ENCODE data around the gene SPG21.
A peak's percentile ranks its signal among the peaks of the same experiment; 100 is the strongest.

SPG21 gene

DNA sequence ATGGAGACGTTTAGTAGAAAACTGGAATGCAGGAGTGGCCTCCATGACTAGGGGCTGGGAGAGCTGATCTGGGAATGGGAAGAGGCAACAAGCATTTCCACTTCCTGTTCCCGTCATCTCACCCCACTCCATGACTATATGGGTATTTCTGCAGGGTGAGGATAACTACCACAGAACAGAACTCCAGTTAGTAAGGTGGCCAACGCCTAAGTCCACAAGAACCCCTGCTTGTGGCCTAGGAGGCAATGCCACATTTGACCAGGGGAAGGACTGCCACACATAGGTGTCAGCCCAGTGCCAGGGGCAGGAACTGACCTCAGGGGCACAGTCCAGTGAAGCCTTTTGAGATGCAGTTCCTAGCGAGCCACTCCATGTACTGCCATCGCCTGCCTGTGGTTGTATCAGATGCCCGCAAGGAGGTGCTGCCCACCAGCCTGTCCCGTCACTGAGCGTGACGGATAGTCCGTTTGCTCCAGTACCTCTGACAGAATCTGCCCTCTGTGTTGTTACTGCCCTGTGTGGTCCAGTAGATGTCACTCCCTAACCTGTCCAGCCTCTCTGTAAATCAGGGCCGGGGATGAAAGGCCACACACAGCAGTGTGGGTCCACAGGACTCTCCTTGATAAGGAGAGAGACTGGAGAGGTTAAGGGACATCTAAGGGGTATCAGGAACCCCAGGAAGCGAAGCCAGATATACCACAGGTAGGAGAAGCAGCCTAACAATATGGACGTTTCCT, 43.3 kb upstream of the SPG21 start:
- H3K27ac ChIP-seq (ENCODE audit: extremely low read depth, low read depth, low read length), result no peak overlapping the region
- H3K36me3 ChIP-seq (ENCODE audit: control insufficient read depth in 2 of 2, insufficient read depth in 1 of 2, low read length in 2 of 2), result no peaks in the 10 kb centered on the region
- ChIA-PET POLR2A (interaction anchor here (1.0 kb wide), 1 partner anchor 28 kb away, joined by 3 read pairs; no protein-coding TSS in a partner anchor), CTCF (interaction anchor here (0.6 to 1.4 kb wide), 6 partner anchors 14 to 254 kb away, joined by 3 to 15 read pairs (median 4); no protein-coding TSS in a partner anchor)
- H3K4me3 ChIP-seq (ENCODE audit: low read depth, low read length), result no peak overlapping the region
- H3K4me1 ChIP-seq (ENCODE audit: control insufficient read depth, insufficient read depth, low read length), result no peaks in the 10 kb centered on the region
- H3K9me3 ChIP-seq (ENCODE audit: control insufficient read depth, insufficient read depth, low read depth, low read length), result no peaks in the 10 kb centered on the region
- no peak for TF ChIP-seq SETDB1 (IDR thresholded peaks at IDR 0.05; ENCODE audit: insufficient read length, low read length)
- 0 out of 2 replicates have a peak, but pooled peaks have one; percentile 26 for TF ChIP-seq ZNF785 (tag by site-specific recombination; IDR thresholded peaks at IDR 0.05)
- no peak for TF ChIP-seq TSHZ1 (tag by site-specific recombination; IDR thresholded peaks at IDR 0.05; ENCODE audit: borderline replicate concordance)
- TF ChIP-seq ZNF600 (tag by site-specific recombination; IDR thresholded peaks at IDR 0.05), result peak; percentile 73
- 0 out of 2 replicates have a peak, but pooled peaks have one; percentile 11 for TF ChIP-seq ZBTB17 (tag by site-specific recombination; IDR thresholded peaks at IDR 0.05)
- peak; percentile 49 for TF ChIP-seq ZNF654 (tag by site-specific recombination; IDR thresholded peaks at IDR 0.05; ENCODE audit: low read depth)
- TF ChIP-seq, protein P1, sequence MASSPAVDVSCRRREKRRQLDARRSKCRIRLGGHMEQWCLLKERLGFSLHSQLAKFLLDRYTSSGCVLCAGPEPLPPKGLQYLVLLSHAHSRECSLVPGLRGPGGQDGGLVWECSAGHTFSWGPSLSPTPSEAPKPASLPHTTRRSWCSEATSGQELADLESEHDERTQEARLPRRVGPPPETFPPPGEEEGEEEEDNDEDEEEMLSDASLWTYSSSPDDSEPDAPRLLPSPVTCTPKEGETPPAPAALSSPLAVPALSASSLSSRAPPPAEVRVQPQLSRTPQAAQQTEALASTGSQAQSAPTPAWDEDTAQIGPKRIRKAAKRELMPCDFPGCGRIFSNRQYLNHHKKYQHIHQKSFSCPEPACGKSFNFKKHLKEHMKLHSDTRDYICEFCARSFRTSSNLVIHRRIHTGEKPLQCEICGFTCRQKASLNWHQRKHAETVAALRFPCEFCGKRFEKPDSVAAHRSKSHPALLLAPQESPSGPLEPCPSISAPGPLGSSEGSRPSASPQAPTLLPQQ (tag by site-specific recombination; IDR thresholded peaks at IDR 0.05), result peak; percentile 48
- TF ChIP-seq ZBTB48 (tag by site-specific recombination; IDR thresholded peaks at IDR 0.05), result peak; percentile 40; the same call in 1 of the 2 replicates
- 0 out of 2 replicates have a peak, but pooled peaks have one; percentile 38 for TF ChIP-seq ZFP69B (tag by site-specific recombination; IDR thresholded peaks at IDR 0.05)
- peak; percentile 18; the same call in 1 of the 2 replicates for TF ChIP-seq GLIS1 (tag by site-specific recombination; IDR thresholded peaks at IDR 0.05)
- peak; percentile 83 for TF ChIP-seq CTCF (tag by site-specific recombination; IDR thresholded peaks at IDR 0.05)

- no peak overlapping the region for H3K27ac ChIP-seq (ENCODE audit: extremely low read depth, low read depth, low read length)
- CTCF ChIA-PET, result no interaction called here
- no peak overlapping the region for H3K4me3 ChIP-seq (ENCODE audit: low read depth, low read length)
- H3K4me1 ChIP-seq (ENCODE audit: control insufficient read depth, insufficient read depth, low read length), result no peaks in the 10 kb centered on the region
- no peaks in the 10 kb centered on the region for H3K9me3 ChIP-seq (ENCODE audit: control insufficient read depth, insufficient read depth, low read depth, low read length)
- peaks cover 7 to 19% of the 10 kb centered on the region in 2 experiments; a peak in 2 of 3 replicates for H3K36me3 ChIP-seq (ENCODE audit: control insufficient read depth in 2 of 2, insufficient read depth in 1 of 2, low read length in 2 of 2)
- POLR2A ChIA-PET, result no interaction called here
- no peak for TF ChIP-seq ZSCAN5A (tag by site-specific recombination; IDR thresholded peaks at IDR 0.05)
- peak; percentile 59; the same call in 1 of the 2 replicates for TF ChIP-seq ZNF518A (tag by site-specific recombination; conservative IDR thresholded peaks at IDR 0.05; ENCODE audit: low read depth)
- no peak for TF ChIP-seq FEZF1 (tag by site-specific recombination; IDR thresholded peaks at IDR 0.05)
- TF ChIP-seq ZIC2 (tag by site-specific recombination; IDR thresholded peaks at IDR 0.05), result no peak
- TF ChIP-seq HOXD13 (CRISPR knock-in tag; IDR thresholded peaks at IDR 0.05; ENCODE audit: borderline replicate concordance), result no peak
- no peak for TF ChIP-seq ZNF560 (tag by site-specific recombination; IDR thresholded peaks at IDR 0.05; ENCODE audit: borderline replicate concordance)
- peak; percentile 45 for TF ChIP-seq ZNF623 (tag by site-specific recombination; IDR thresholded peaks at IDR 0.05)
- TF ChIP-seq ZNF10 (tag by site-specific recombination; IDR thresholded peaks at IDR 0.05), result no peak
- peak; percentile 39; the same call in 1 of the 2 replicates for TF ChIP-seq ZNF664 (tag by site-specific recombination; IDR thresholded peaks at IDR 0.05)
Observed at GRCh38 chr15:65029736-65030208, 40.1 kb upstream of the SPG21 start.
